Nephron (organoid): ENCODE results near the gene IL19.
"Not testable (repeated sequence)": the region's sequence is repeated elsewhere in the genome, so short reads cannot be mapped to it uniquely, and the experiment has no call there.

Source experiments
- H3K27ac Mint-ChIP-seq, 3 experiments: 2 replicates each; pipeline ENCODE4 v1.8.0; 2020; ENCODE audit warnings: mixed read lengths in 3 of 3, mild to moderate bottlenecking in 2 of 3, moderate library complexity in 1 of 3
- H3K27me3 Mint-ChIP-seq: 2 replicates; pipeline ENCODE4 v1.8.0; 2021; ENCODE audit warnings: low read depth, mild to moderate bottlenecking, moderate library complexity, mixed read lengths
- H3K36me3 Mint-ChIP-seq: 2 replicates; pipeline ENCODE4 v1.8.0; 2020; ENCODE audit warnings: low read depth, mixed read lengths
- H3K4me1 Mint-ChIP-seq: 2 replicates; pipeline ENCODE4 v1.8.0; 2020; ENCODE audit warnings: mixed read lengths
- H3K4me3 Mint-ChIP-seq, 3 experiments: 2 replicates each; pipeline ENCODE4 v1.8.0; 2020; ENCODE audit warnings: mild to moderate bottlenecking in 3 of 3, mixed read lengths in 3 of 3, moderate library complexity in 2 of 3
- H3K9me3 Mint-ChIP-seq: 2 replicates; pipeline ENCODE4 v1.8.0; 2020; ENCODE audit warnings: mixed read lengths
- TF ChIP-seq, protein P1 (sequence below), 3 experiments: fragments of 200-600 bp; sonication (generic); IDR thresholded peaks; one replicate each; pipeline ENCODE4 v1.5.0; 2021; ENCODE audit warnings: antibody characterized with exemption in 3 of 3; ENCODE audit not compliant: unreplicated experiment in 3 of 3

Gene IL19

DNA sequence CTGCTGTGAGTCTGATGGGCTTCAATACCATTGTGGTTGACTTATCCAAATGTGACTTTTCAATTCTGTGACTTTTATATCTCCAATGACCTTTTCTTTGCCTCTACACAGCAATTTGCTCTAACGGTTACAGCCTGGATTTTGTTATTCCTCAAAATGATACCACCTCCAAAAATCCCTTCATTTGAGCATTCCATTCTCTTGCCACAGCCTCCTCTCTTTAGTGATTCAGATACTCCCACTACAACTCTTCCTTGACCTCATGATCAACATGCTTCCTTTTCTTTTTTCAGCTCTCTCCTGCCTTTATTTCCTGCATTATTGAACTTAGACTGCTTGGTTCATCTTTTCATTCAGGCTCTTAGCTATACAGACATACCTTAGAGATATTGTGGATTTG lies 16.6 kb upstream of the IL19 start:
- H3K27me3 Mint-ChIP-seq: no peaks in the 10 kb centered on the region
- peaks cover 10% of the 10 kb centered on the region for H3K9me3 Mint-ChIP-seq
- TF ChIP-seq, protein P1, sequence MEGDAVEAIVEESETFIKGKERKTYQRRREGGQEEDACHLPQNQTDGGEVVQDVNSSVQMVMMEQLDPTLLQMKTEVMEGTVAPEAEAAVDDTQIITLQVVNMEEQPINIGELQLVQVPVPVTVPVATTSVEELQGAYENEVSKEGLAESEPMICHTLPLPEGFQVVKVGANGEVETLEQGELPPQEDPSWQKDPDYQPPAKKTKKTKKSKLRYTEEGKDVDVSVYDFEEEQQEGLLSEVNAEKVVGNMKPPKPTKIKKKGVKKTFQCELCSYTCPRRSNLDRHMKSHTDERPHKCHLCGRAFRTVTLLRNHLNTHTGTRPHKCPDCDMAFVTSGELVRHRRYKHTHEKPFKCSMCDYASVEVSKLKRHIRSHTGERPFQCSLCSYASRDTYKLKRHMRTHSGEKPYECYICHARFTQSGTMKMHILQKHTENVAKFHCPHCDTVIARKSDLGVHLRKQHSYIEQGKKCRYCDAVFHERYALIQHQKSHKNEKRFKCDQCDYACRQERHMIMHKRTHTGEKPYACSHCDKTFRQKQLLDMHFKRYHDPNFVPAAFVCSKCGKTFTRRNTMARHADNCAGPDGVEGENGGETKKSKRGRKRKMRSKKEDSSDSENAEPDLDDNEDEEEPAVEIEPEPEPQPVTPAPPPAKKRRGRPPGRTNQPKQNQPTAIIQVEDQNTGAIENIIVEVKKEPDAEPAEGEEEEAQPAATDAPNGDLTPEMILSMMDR (IDR thresholded peaks at IDR 0.05; ENCODE audit: unreplicated experiment in 3 of 3): no peak
- H3K36me3 Mint-ChIP-seq: no peaks in the 10 kb centered on the region
- peak overlapping the region in 2 of 3 experiments; percentile 10 to 58 for H3K27ac Mint-ChIP-seq
- H3K4me3 Mint-ChIP-seq: no peak overlapping the region
- peaks cover 20% of the 10 kb centered on the region for H3K4me1 Mint-ChIP-seq

DNA sequence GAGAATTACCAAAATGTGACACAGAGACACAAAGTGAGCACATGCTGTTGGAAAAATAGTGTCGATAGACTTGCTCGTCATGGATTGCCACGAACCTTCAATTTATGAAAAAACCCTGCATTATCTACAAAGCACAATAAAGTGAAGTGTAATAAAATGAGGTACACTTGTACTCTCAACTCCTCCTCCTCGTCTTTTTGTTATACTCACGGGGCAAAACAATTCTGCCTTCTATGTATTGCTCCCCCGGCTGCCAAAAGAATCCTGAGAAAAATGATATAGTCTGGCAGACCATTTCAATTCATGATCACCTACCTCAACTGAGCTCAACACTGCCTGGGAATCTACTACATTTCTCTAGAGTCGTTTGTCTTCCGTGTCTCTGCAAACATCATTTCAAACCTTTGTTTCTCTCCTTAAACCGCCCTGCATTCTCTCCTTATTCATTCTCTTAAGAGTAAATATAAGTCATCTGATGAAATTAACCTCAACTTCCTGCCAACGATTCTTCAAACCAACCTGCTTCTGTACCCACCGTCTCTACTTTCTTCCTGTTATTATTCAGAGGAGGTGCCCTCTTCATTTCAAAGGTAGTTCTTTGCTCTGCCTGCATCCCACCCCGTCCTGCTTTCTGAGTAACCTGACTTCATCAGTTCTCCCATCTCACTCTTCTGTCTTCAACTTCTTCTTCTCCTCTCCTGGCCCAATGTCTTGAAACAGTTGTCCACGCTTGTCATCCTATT lies 12.9 kb upstream of the IL19 start:
- Mint-ChIP-seq H3K4me1 (peaks cover 6% of the 10 kb centered on the region), H3K27me3 (peaks cover 3% of the 10 kb centered on the region), H3K27ac (no peak overlapping the region), H3K36me3 (no peaks in the 10 kb centered on the region), H3K4me3 (no peak overlapping the region), H3K9me3 (peaks cover 10% of the 10 kb centered on the region)
- TF ChIP-seq, protein P1 (IDR thresholded peaks at IDR 0.05; ENCODE audit: unreplicated experiment in 3 of 3): no peak

DNA sequence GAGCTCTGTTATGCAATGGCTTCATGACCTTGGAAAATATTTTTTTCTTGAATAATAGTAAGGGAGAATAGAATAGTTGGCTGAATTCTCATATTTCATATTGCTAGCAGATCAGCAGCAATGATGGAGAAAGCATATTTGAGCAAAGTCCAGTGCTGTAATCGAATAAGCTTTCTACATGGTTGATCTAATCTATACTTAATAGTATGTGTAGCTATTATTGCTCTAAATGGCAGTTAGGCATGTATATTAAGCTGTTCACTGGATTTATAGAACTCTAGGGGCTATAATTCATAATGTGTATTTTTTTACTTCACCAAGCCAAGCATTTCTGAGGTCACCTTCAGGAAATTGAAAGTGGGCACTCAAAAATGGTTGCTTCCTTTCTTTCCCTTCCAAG lies 10.0 kb upstream of the IL19 start:
- H3K4me3 Mint-ChIP-seq: no peak overlapping the region
- H3K36me3 Mint-ChIP-seq: no peaks in the 10 kb centered on the region
- peaks cover 3% of the 10 kb centered on the region for H3K27me3 Mint-ChIP-seq
- H3K4me1 Mint-ChIP-seq: no peaks in the 10 kb centered on the region
- no peak overlapping the region for H3K27ac Mint-ChIP-seq
- no peaks in the 10 kb centered on the region for H3K9me3 Mint-ChIP-seq
- TF ChIP-seq, protein P1 (IDR thresholded peaks at IDR 0.05; ENCODE audit: unreplicated experiment in 3 of 3): no peak

DNA sequence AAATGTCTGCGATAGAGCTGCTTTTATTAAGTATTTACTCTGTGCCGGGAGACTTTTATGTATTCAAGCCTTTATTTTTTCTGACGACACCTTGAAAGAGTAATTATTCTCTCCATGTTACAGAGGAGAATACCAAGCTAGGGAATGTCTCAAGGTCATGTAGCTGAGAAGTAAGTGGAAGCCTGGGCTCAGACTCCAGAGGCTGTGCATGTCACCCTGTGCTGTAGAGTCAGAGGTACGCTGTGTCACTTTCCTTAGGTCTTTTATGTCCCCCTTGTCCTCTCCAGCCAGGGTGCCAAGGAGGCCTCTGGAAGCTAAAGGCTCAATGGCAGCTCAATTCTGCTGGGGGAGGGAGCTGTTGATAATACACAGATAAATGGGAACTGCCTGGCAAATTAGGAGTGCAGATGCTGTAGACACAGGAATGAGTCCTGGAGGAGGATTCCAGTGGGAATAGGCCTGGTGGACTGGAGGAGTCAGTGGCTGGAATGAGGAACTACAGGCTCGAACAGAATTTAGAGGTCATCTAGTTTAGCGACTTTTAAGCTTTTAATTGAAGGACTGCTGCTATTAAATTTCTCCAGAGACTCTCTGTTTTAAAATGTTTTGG lies 9.3 kb upstream of the IL19 start:
- Mint-ChIP-seq H3K36me3 (no peaks in the 10 kb centered on the region), H3K4me1 (no peaks in the 10 kb centered on the region), H3K27ac (peak overlapping the region in 1 of 3 experiments; percentile 8), H3K27me3 (peaks cover 5% of the 10 kb centered on the region), H3K9me3 (no peaks in the 10 kb centered on the region), H3K4me3 (no peak overlapping the region)
- TF ChIP-seq, protein P1 (IDR thresholded peaks at IDR 0.05; ENCODE audit: unreplicated experiment in 3 of 3): peak in 2 of 3 experiments; percentile 21 to 32

DNA sequence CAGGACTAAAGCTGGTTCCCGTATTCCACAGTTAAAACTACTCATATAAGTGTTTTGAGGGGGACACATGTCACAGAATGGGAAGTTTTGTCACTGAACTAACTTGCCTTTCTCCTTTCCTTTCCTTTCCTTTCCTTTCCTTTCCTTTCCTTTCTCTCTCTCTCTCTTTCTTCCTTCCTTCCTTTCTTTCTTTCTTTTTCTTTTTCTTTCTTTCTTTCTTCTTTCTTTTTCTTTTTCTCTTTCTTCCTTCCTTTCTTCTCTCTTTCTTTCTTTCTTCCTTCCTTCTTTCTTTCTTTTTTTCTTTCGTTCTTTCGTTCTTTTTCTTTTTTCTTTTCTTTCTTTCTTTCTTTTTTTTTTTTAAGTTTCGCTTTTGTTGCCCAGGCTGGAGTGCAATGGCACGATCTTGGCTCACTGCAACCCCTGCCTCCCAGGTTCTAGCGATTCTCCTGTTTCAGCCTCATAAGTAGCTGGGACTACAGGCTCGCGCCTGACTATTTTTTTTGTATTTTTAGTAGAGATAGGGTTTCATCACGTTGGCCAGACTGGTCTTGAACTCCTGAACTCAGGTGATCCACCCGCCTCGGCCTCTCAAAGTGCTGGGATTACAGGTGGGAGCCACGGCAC lies 7.7 kb upstream of the IL19 start:
- not testable (repeated sequence) for H3K36me3 Mint-ChIP-seq, H3K4me3 Mint-ChIP-seq, H3K9me3 Mint-ChIP-seq, H3K4me1 Mint-ChIP-seq, H3K27me3 Mint-ChIP-seq, H3K27ac Mint-ChIP-seq

DNA sequence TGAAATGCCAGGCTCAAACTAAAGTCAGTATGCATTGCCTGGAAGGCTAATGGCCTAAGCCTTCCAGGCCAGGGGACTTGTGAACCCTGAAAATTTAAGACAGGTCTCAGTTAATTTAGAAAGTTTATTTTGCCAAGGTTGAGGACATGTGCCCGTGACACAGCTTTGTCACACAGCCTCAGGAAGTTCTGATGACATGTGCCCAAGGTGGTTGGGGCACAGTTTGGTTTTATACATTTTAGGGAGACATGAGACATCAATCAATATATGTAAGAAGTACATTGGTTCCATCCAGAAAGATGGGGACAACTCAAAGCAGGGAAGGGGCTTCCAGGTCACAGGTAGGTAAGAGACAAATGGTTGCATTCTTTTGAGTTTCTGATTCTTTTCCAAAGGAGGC lies 4.8 kb upstream of the IL19 start:
- not testable (repeated sequence) for H3K36me3 Mint-ChIP-seq, H3K27ac Mint-ChIP-seq, H3K4me3 Mint-ChIP-seq, H3K9me3 Mint-ChIP-seq
- Mint-ChIP-seq H3K27me3 (peaks cover 17% of the 10 kb centered on the region), H3K4me1 (peaks cover 13% of the 10 kb centered on the region)
